GM18520 (cell line): Measurements from ENCODE around the gene NPFFR2.
A peak's percentile ranks its signal among the peaks of the same experiment; 100 is the strongest.
"Not testable (repeated sequence)": the region's sequence is repeated elsewhere in the genome, so short reads cannot be mapped to it uniquely, and the experiment has no call there.

Experiments used
- ATAC-seq: cut with Tn5 transposase; IDR thresholded peaks from one replicate; pipeline ENCODE4 v1.9.1; 2021; ENCODE audit not compliant: unreplicated experiment

NPFFR2 gene

DNA sequence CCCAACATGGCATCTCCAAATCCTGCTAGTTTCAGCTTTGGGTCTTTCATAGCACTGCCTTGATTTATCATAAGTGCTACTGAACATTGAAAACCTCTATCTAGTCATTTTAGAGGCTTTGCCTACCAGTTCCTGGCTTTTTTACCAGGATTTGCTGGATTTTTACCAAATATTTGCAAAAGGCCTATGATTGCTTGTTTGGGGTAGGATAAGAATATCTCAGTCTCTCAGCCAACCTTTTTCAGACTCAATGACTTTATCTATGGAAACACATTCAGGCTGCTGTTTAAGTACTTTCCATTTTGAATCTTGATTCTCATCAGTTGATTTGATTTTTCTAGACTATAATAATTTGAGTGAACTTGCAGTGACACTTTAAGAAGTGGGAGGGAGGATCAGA, 80.1 kb downstream of the NPFFR2 start:
- no peak for ATAC-seq

DNA sequence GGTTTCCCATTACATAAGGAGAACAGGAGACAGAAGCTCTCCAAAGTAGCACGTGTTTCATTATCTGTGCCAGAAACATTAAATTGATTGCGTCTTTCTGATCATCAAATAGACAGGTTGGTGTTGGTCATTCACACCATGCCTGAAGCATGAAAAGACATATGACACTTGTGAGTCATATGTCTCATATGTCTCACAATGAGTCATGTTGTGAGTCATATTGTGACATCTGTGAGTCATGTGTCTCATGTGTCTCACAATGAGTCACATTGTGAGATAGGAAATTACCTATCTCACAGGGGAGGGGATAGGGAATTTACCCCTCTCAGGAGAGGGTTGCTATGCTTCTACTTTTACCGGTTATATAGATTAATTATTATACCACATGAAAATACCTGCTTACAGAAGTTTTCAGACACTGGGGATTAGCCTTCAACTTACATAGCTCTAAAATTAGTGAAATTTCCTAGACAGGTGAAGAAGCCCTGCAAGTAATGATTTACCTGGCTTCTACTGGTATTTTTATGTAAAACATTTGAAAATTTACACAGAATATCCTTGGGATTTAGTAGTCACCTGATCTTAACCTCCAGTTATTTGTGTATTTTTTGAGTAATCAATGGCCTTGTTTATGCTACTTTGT, 80.8 kb downstream of the NPFFR2 start:
- ATAC-seq: peak; percentile 96

DNA sequence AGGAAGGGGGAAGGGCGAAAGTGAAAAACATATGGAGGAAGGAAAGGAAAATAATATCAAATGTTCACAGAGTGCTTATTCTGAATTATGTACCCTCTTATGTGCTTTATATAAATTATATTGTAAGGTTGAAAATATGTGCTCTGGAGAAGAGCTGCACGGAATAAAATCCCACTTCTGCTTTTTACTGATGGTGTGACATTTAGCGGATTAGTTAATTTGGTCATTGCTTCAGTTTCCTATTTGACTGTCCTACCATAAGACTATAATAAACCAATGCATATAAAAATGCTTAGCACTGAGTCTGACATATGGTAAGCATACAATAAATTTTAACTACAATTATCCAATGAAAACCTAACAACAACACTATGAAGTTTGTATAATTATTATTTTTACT, 86.2 kb downstream of the NPFFR2 start:
- peak; percentile 91 for ATAC-seq

DNA sequence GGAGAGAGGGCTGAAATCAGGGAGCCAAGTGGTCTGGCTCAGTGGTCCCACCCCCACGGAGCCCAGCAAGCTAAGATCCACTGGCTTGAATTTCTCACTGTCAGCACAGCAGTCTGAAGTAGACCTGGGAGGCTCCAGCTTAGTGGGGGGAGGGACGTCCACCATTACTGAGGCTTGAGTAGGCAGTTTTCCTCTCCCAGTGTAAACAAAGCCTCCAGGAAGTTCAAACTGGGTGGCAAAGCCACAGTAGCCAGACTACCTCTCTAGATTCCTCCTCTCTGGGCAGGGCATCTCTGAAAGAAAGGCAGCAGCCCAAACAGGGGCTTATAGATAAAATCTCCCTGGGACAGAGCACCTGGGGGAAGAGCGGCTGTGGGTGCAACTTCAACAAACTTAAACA, 88.1 kb downstream of the NPFFR2 start:
- ATAC-seq: no peak

DNA sequence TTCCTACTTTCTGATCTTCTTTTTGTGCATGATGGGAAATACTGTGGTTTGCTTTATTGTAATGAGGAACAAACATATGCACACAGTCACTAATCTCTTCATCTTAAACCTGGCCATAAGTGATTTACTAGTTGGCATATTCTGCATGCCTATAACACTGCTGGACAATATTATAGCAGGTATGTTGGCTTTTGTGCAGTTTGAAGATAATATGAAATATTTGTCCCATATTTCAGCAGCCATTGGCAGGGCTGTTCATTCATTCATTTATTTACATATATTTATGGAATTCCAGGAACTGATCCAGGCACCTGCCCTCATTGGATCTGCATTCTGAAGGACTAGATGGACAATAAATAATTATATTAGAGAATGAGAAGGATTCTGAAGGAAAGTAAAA, 96.9 kb downstream of the NPFFR2 start:
- no peak for ATAC-seq

DNA sequence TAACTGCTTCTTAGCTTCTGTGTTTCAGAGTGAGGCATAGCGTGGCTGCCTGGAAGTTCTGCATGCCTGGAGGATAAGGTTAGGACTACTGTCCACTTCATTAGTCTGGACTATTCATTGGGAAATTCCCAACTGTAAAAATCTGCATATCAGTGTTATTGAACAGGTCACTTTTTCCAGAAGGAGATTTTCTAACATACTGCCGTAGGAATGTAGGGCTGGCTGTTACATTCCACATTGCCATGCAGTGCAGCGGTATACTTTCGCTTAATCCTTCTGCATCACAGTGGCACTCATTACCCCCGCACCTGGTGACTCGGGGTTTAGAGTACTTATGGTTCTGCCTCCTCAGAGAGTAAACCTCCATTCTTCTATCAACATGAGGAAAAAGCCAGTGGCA, 104.6 kb downstream of the NPFFR2 start:
- no peak for ATAC-seq

DNA sequence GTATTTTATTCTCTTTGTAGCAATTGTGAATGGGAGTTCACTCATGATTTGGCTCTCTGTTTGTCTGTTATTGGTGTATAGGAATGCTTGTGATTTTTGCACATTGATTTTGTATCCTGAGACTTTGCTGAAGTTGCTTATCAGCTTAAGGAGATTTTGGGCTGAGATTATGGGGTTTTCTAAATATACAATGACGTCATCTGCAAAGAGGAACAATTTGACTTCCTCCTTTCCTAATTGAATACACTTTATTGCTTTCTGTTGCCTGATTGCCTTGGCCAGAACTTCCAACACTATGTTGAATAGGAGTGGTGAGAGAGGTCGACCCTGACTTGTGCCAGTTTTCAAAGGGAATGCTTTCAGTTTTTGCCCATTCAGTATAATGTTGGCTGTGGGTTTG, 108.2 kb downstream of the NPFFR2 start:
- ATAC-seq: not testable (repeated sequence)

DNA sequence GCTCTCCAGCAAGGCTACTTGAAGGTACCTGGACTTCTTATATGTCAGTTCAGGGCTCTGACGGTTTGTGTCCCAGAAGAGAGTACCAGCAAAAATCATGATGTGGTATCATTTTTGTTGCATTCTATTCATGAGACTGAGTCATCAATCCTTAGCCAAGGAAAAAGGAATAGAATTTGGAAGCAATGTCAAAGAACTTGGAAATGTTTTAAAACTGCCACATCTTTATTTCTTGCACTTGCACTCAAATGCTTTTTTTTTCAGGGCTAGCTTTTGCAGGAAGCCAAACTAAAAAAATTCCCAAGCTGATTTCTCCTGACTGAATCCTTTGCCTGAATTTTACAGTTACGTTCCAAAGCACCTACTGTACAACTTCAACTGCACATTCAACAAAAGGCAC, 112.4 kb downstream of the NPFFR2 start:
- ATAC-seq: no peak

DNA sequence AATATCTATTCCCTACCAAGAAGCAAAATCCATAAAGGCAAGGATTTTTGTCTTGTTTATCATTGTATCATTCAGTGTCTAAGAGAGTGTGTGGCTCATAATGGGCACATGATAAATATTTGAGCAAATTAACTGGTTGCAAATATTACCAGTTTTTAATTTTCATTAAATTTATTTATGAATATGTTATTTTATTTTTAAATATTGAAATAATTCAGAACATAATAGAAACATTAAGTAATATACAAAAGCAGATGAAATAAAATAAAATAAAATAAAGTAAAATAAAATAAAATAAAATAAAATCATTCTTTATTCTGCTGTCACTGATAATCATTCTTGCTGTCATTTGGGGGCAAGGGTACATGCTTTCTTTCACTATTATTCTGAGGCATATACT, 120.9 kb downstream of the NPFFR2 start:
- ATAC-seq: no peak

DNA sequence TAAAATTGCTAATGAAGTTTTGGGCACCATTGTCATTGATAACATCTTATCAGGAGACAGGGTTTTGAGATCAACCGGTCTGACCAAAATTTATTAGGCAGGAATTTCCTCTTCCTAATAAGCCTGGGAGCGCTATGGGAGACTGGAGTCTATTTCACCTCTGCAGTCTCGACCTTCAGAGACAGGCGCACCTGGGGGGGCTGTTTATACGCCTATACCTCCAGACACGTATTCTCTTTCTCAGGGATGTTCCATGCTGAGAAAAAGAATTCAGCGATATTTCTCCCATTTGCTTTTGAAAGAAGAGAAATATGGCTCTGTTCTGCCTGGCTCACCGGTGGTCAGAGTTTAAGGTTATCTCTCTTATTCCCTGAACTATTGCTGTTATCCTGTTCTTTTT, 121.8 kb downstream of the NPFFR2 start:
- ATAC-seq: not testable (repeated sequence)

DNA sequence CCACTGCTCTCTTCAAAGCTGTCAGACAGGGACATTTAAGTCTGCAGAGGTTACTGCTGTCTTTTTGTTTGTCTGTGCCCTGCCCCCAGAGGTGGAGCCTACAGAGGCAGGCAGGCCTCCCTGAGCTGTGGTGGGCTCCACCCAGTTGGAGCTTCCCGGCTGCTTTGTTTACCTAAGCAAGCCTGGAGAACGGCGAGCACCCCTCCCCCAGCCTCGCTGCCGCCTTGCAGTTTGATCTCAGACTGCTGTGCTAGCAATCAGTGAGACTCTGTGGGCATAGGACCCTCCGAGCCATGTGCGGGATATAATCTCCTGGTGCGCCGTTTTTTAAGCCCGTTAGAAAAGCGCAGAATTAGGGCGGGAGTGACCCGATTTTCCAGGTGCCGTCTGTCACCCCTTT, 137.5 kb downstream of the NPFFR2 start:
- not testable (repeated sequence) for ATAC-seq

DNA sequence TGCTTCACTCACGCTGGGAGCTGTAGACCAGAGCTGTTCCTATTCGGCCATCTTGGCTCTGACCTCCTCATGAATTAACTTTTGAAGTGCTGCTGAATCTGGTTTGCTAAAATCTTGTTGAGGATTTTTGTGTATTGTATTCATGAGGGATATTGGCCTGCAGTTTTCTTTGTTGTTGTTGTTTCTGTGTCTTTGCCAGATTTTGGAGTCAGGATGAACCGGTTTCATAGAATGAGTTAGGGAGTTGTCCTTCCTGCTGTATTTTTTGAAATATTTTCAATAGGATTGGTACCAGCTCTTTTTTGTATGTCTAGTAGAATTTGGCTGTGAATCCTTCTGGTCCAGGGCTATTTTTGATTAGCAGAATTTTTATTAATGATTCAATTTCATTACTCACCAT, 138.1 kb downstream of the NPFFR2 start:
- no peak for ATAC-seq

DNA sequence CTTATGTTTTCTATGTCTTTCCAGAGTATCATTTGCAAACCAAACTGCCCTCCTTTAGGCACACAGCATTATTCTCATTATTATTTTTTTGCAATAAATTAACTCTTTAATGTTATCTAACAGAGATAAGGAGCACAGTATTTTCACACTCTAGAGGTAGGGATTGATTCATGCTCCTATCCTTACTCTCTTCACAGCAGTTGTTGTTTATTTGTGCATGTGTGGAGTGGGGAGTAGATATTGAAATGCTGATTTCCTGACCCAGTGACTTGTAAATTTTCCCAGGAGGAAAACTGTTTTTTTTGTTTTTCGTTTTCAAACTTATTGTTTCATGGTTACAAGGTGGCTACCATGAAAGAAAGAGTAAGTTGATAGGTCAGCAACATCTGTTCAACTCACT, 140.0 kb downstream of the NPFFR2 start:
- ATAC-seq: no peak

DNA sequence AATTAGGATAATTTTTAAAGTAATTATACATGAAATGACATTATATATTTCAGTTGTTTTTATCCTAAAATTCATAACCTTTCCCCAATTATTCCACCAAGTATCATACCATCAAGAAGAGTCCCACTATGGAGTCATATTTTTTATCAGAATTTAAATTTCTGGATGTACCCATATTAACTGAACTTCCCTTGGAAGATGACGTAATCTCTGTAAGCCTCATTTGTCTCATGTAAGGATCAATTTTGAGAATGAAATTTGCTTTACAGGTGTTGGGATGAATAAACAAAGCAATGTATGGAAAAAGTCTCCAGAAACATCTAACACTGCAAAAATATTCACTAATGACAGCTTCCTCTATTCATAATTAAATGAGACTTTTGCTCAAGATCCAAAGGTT, 147.5 kb downstream of the NPFFR2 start:
- ATAC-seq: no peak

DNA sequence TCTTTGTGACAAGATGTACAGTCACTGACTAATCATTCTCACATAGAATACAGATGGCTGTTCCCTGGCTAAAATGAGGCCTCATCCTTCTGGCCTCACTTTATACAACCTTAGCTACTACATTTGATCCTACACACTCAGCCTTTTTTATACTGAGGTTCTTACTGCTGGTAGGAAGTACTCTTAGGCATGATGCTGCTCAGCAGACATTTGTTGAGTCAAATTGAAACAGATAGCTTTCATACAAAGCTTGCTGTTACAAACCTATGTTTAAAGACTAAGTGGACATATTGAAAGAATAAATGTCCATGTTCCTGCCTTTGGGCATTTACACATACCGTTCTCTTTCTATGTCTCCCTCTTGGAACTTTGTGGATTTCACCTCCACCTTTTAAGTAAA, 154.9 kb downstream of the NPFFR2 start:
- ATAC-seq: peak; percentile 84

DNA sequence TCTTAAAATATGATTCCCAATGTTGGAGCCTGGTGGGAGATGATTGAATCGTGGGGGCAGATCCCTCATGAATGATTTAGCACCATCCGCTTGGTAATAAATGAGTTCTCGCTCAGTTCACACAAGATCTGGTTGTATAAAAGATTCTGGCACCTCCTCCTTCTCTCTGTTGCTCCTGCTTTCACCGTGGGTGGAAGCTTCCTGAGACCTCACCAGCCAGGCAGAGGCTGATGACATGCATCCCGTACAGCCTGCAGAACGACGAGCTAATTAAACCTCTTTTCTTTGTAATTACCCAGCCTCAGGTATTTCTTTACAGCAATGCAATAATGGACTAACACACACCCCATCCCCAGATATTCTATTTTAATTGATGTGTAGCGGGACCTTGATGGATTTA, 162.2 kb downstream of the NPFFR2 start:
- ATAC-seq: no peak

DNA sequence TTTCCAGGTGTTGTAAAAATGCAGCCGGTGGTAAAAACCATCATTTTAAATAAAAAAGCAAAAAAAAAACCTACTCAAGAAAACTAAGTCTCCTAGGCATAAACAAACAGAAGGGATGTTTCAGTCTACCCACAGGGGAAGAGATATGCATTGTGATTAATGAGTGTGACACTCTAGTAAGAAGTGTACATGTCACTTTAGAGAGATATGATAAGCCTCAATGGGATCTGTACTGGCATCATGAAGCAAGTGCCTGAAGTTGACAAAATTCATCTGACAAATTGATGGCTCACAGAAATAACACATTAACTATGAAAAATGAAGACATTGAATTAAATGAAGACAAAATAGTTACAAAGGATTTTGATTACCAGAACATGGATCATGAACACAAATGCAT, 162.7 kb downstream of the NPFFR2 start:
- ATAC-seq: no peak
